Natural killer cell treated with Interleukin-12 subunit alpha and Interleukin-12 subunit beta and Interleukin-15 and Interleukin-18, amount 100 ng/mL, for 72 hours (primary cell): ENCODE results near the gene KIAA1549. TPM values are rescaled to one million over a fixed set of nuclear protein-coding genes. Genes with fewer than 3 reads are reported as not detected.
"Not testable (repeated sequence)": the region's sequence is repeated elsewhere in the genome, so short reads cannot be mapped to it uniquely, and the experiment has no call there.

Experiments used
- ATAC-seq, 2 donors: fragments of 150-1000 bp; cut with Tn5 transposase in 1 of 2; sonication (Bioruptor Pico), chemical (Tn5 transposase) in 1 of 2; 2 replicates each; pipeline ENCODE4 v1.10.0; 2021
- DNase-seq: peaks from one replicate; pipeline ENCODE4 v3.0.0; 2022; ENCODE audit warnings: low spot score
- H3K27ac Mint-ChIP-seq, 2 donors: 1 replicate in 1 of 2; 2 replicates in 1 of 2; pipeline ENCODE4 v1.8.0; 2022; ENCODE audit warnings: mixed read lengths in 2 of 2, mild to moderate bottlenecking in 1 of 2, moderate library complexity in 1 of 2
- H3K27me3 Mint-ChIP-seq, 2 donors: 1 replicate in 1 of 2; 2 replicates in 1 of 2; pipeline ENCODE4 v1.8.0; 2022; ENCODE audit warnings: mixed read lengths in 2 of 2
- H3K36me3 Mint-ChIP-seq: one replicate; pipeline ENCODE4 v1.8.0; 2022; ENCODE audit warnings: mixed read lengths
- H3K4me1 Mint-ChIP-seq, 2 donors: 1 replicate in 1 of 2; 2 replicates in 1 of 2; pipeline ENCODE4 v1.8.0; 2022; ENCODE audit warnings: low read depth in 2 of 2, mixed read lengths in 2 of 2, mild to moderate bottlenecking in 1 of 2
- H3K4me3 Mint-ChIP-seq: one replicate; pipeline ENCODE4 v1.8.0; 2022; ENCODE audit warnings: mixed read lengths
- H3K9me3 Mint-ChIP-seq: 2 replicates; pipeline ENCODE4 v1.8.0; 2022; ENCODE audit warnings: mixed read lengths
- total RNA-seq, 2 donors: library from RNA; stranded (reverse); gene quantifications; one replicate each; pipeline ENCODE4 v1.2.3, GENCODE V29; 2022

Gene KIAA1549
- total RNA-seq, 2 donors from 2014 or later = 0.21 to 0.33 TPM

GRCh38 chr7:138945821-138946220 lies 35.4 kb downstream of the KIAA1549 start:
- H3K4me3 Mint-ChIP-seq = no peak overlapping the region
- H3K27me3 Mint-ChIP-seq = peaks cover 1 to 11% of the 10 kb centered on the region in 2 donors

GRCh38 chr7:138945154-138945553 lies 36.0 kb downstream of the KIAA1549 start:
- no peaks in the 10 kb centered on the region for H3K4me1 Mint-ChIP-seq
- no peaks in the 10 kb centered on the region for H3K36me3 Mint-ChIP-seq
- no peak for ATAC-seq
- no peak overlapping the region for H3K27ac Mint-ChIP-seq
- H3K4me3 Mint-ChIP-seq = no peak overlapping the region
- DNase-seq = no peak
- H3K27me3 Mint-ChIP-seq = peaks cover 0 to 8% of the 10 kb centered on the region in 2 donors
- H3K9me3 Mint-ChIP-seq = no peaks in the 10 kb centered on the region

More at GRCh38 chr7:138945821-138946220, 35.4 kb downstream of the KIAA1549 start:
- Mint-ChIP-seq H3K4me1 (no peaks in the 10 kb centered on the region), H3K27ac (no peak overlapping the region), H3K9me3 (no peaks in the 10 kb centered on the region), H3K36me3 (no peaks in the 10 kb centered on the region)
- DNase-seq (no peak), ATAC-seq (no peak)

- H3K27me3 Mint-ChIP-seq = peaks cover under 1 to 7% of the 10 kb centered on the region in 2 donors
- no peak overlapping the region for H3K27ac Mint-ChIP-seq
- ATAC-seq (no peak), DNase-seq (no peak)
- H3K9me3 Mint-ChIP-seq = no peaks in the 10 kb centered on the region
- no peaks in the 10 kb centered on the region for H3K4me1 Mint-ChIP-seq
- no peaks in the 10 kb centered on the region for H3K36me3 Mint-ChIP-seq
- no peak overlapping the region for H3K4me3 Mint-ChIP-seq
Measured at GRCh38 chr7:138944592-138944991, 36.6 kb downstream of the KIAA1549 start.

- DNase-seq (no peak), ATAC-seq (no peak)
- Mint-ChIP-seq H3K9me3 (no peaks in the 10 kb centered on the region), H3K27me3 (peaks cover 6 to 7% of the 10 kb centered on the region in 2 donors), H3K4me3 (no peak overlapping the region), H3K27ac (no peak overlapping the region), H3K36me3 (no peaks in the 10 kb centered on the region), H3K4me1 (no peaks in the 10 kb centered on the region)
Measured at GRCh38 chr7:138943061-138943460, 38.1 kb downstream of the KIAA1549 start.

- H3K9me3 Mint-ChIP-seq = no peaks in the 10 kb centered on the region
- ATAC-seq (no peak), DNase-seq (no peak)
- no peaks in the 10 kb centered on the region for H3K4me1 Mint-ChIP-seq
- H3K27me3 Mint-ChIP-seq = peaks cover 4 to 7% of the 10 kb centered on the region in 2 donors
- no peak overlapping the region for H3K4me3 Mint-ChIP-seq
- no peaks in the 10 kb centered on the region for H3K36me3 Mint-ChIP-seq
- no peak overlapping the region for H3K27ac Mint-ChIP-seq
Measured at GRCh38 chr7:138941545-138941944, 39.6 kb downstream of the KIAA1549 start.

- H3K4me3 Mint-ChIP-seq, H3K4me1 Mint-ChIP-seq, DNase-seq, H3K27me3 Mint-ChIP-seq, H3K36me3 Mint-ChIP-seq, H3K27ac Mint-ChIP-seq, ATAC-seq, H3K9me3 Mint-ChIP-seq: not testable (repeated sequence)
Measured at GRCh38 chr7:138940602-138941001, 40.6 kb downstream of the KIAA1549 start.

GRCh38 chr7:138937484-138937883 lies 43.7 kb downstream of the KIAA1549 start:
- H3K27me3 Mint-ChIP-seq = peaks cover 11 to 15% of the 10 kb centered on the region in 2 donors
- H3K4me1 Mint-ChIP-seq = no peaks in the 10 kb centered on the region
- ATAC-seq (no peak), DNase-seq (no peak)
- H3K36me3 Mint-ChIP-seq = no peaks in the 10 kb centered on the region
- no peak overlapping the region for H3K27ac Mint-ChIP-seq
- H3K9me3 Mint-ChIP-seq = no peaks in the 10 kb centered on the region
- no peak overlapping the region for H3K4me3 Mint-ChIP-seq

GRCh38 chr7:138935465-138936011 lies 45.7 kb downstream of the KIAA1549 start:
- Mint-ChIP-seq H3K27me3 (peaks cover 10 to 23% of the 10 kb centered on the region in 2 donors), H3K4me3 (no peak overlapping the region), H3K9me3 (no peaks in the 10 kb centered on the region), H3K36me3 (no peaks in the 10 kb centered on the region), H3K27ac (no peak overlapping the region), H3K4me1 (no peaks in the 10 kb centered on the region)
- DNase-seq (no peak), ATAC-seq (no peak)

- Mint-ChIP-seq H3K27ac (no peak overlapping the region), H3K27me3 (peaks cover 10 to 24% of the 10 kb centered on the region in 2 donors), H3K9me3 (no peaks in the 10 kb centered on the region), H3K4me3 (no peak overlapping the region), H3K36me3 (no peaks in the 10 kb centered on the region), H3K4me1 (no peaks in the 10 kb centered on the region)
- DNase-seq (no peak), ATAC-seq (no peak)
Measured at GRCh38 chr7:138934861-138935260, 46.3 kb downstream of the KIAA1549 start.

- Mint-ChIP-seq H3K27me3 (peaks cover 10 to 23% of the 10 kb centered on the region in 2 donors), H3K36me3 (no peaks in the 10 kb centered on the region), H3K4me3 (no peak overlapping the region), H3K9me3 (no peaks in the 10 kb centered on the region), H3K4me1 (no peaks in the 10 kb centered on the region), H3K27ac (no peak overlapping the region)
- ATAC-seq = no peak
- DNase-seq = no peak
Measured at GRCh38 chr7:138934367-138934766, 46.8 kb downstream of the KIAA1549 start.

- H3K4me3 Mint-ChIP-seq = no peak overlapping the region
- ATAC-seq (no peak), DNase-seq (no peak)
- no peaks in the 10 kb centered on the region for H3K4me1 Mint-ChIP-seq
- H3K36me3 Mint-ChIP-seq = no peaks in the 10 kb centered on the region
- peaks cover 10 to 23% of the 10 kb centered on the region in 2 donors for H3K27me3 Mint-ChIP-seq
- H3K9me3 Mint-ChIP-seq = no peaks in the 10 kb centered on the region
- no peak overlapping the region for H3K27ac Mint-ChIP-seq
Measured at GRCh38 chr7:138932870-138933269, 48.3 kb downstream of the KIAA1549 start.

- Mint-ChIP-seq H3K4me3 (no peak overlapping the region), H3K27ac (no peak overlapping the region), H3K36me3 (no peaks in the 10 kb centered on the region), H3K9me3 (no peaks in the 10 kb centered on the region), H3K4me1 (no peaks in the 10 kb centered on the region), H3K27me3 (peaks cover 10 to 23% of the 10 kb centered on the region in 2 donors)
- no peak for DNase-seq
- ATAC-seq = no peak
Measured at GRCh38 chr7:138932427-138932826, 48.8 kb downstream of the KIAA1549 start.

GRCh38 chr7:138929969-138930368 lies 51.2 kb downstream of the KIAA1549 start:
- DNase-seq (no peak), ATAC-seq (no peak)
- no peaks in the 10 kb centered on the region for H3K9me3 Mint-ChIP-seq
- no peak overlapping the region for H3K27ac Mint-ChIP-seq
- peaks cover 10 to 23% of the 10 kb centered on the region in 2 donors for H3K27me3 Mint-ChIP-seq
- no peaks in the 10 kb centered on the region for H3K36me3 Mint-ChIP-seq
- no peaks in the 10 kb centered on the region for H3K4me1 Mint-ChIP-seq
- no peak overlapping the region for H3K4me3 Mint-ChIP-seq

- ATAC-seq = no peak
- peaks cover 3 to 13% of the 10 kb centered on the region in 2 donors for H3K27me3 Mint-ChIP-seq
- no peak overlapping the region for H3K4me3 Mint-ChIP-seq
- DNase-seq = no peak
- H3K27ac Mint-ChIP-seq = no peak overlapping the region
- H3K9me3 Mint-ChIP-seq = no peaks in the 10 kb centered on the region
- H3K36me3 Mint-ChIP-seq = no peaks in the 10 kb centered on the region
- H3K4me1 Mint-ChIP-seq = no peaks in the 10 kb centered on the region
Measured at GRCh38 chr7:138926241-138926612, 55.0 kb downstream of the KIAA1549 start.
